ENCODE data around the gene SLC2A13.

- TF ChIP-seq CTCF (IDR thresholded peaks at IDR 0.05 in 4 of 5, conservative IDR thresholded peaks at IDR 0.05 in 1 of 5) (no peak), POLR2A (IDR thresholded peaks at IDR 0.05) (no peak)
These were observed 42.5 kb downstream of the SLC2A13 start for GRCh38 chr12:40063414-40063813.
